Astrocyte (in vitro differentiated cells and primary cell): Measurements from ENCODE around the gene PRR5.

Experiments
- CTCF ChIP-seq: IDR thresholded peaks from 2 replicates; pipeline ENCODE4 v1.5.1; 2011; ENCODE audit warnings: low read depth, mild to moderate bottlenecking, inconsistent platforms, low read length, moderate library complexity; ENCODE audit not compliant: insufficient read depth
- EZH2 ChIP-seq: IDR thresholded peaks from 2 replicates; pipeline ENCODE4 v1.6.1; 2012; ENCODE audit warnings: mild to moderate bottlenecking, low read length, inconsistent platforms; ENCODE audit not compliant: insufficient read depth

GRCh38 chr22:44707752-44708151 lies 5.7 kb downstream of the PRR5 start:
- TF ChIP-seq CTCF: no peak
- no peak for TF ChIP-seq EZH2
